ENCODE measurements around the gene C1orf53.

C1orf53 gene

GRCh38 chr1:197907846-197908616 lies 5.6 kb downstream of the C1orf53 start:
- Histone ChIP-seq H3K4me2 (ENCODE audit: low read length) (no peak overlapping the region), H2AFZ (ENCODE audit: low read depth, low read length) (no peak overlapping the region), H3K9ac (ENCODE audit: low read length) (no peak overlapping the region), H3K4me3 (ENCODE audit: low read length) (no peak overlapping the region), H3K27ac (ENCODE audit: low read length) (no peak overlapping the region), H3K36me3 (replicated peaks; ENCODE audit: low read depth, low read length) (no peaks in the 10 kb centered on the region), H4K20me1 (ENCODE audit: insufficient read depth, low read length) (no peaks in the 10 kb centered on the region), H3K4me1 (ENCODE audit: low read length) (peaks cover 6% of the 10 kb centered on the region), H3K27me3 (ENCODE audit: low read depth, low read length) (peaks cover 28% of the 10 kb centered on the region), H3K9me3 (ENCODE audit: insufficient read depth, low read length) (no peaks in the 10 kb centered on the region), H3K79me2 (ENCODE audit: low read length) (no peaks in the 10 kb centered on the region)
- TF ChIP-seq EZH2phosphoT487 (IDR thresholded peaks at IDR 0.05; ENCODE audit: low read depth), result no peak
- TF ChIP-seq, protein P1, sequence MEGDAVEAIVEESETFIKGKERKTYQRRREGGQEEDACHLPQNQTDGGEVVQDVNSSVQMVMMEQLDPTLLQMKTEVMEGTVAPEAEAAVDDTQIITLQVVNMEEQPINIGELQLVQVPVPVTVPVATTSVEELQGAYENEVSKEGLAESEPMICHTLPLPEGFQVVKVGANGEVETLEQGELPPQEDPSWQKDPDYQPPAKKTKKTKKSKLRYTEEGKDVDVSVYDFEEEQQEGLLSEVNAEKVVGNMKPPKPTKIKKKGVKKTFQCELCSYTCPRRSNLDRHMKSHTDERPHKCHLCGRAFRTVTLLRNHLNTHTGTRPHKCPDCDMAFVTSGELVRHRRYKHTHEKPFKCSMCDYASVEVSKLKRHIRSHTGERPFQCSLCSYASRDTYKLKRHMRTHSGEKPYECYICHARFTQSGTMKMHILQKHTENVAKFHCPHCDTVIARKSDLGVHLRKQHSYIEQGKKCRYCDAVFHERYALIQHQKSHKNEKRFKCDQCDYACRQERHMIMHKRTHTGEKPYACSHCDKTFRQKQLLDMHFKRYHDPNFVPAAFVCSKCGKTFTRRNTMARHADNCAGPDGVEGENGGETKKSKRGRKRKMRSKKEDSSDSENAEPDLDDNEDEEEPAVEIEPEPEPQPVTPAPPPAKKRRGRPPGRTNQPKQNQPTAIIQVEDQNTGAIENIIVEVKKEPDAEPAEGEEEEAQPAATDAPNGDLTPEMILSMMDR (IDR thresholded peaks at IDR 0.05; ENCODE audit: low read depth, low read length), result no peak

- Histone ChIP-seq H3K4me1 (ENCODE audit: low read length) (no peaks in the 10 kb centered on the region), H3K4me2 (ENCODE audit: low read length) (no peak overlapping the region), H2AFZ (ENCODE audit: low read depth, low read length) (no peak overlapping the region), H4K20me1 (ENCODE audit: insufficient read depth, low read length) (no peaks in the 10 kb centered on the region), H3K27ac (ENCODE audit: low read length) (no peak overlapping the region), H3K27me3 (ENCODE audit: low read depth, low read length) (peaks cover 28% of the 10 kb centered on the region), H3K79me2 (ENCODE audit: low read length) (no peaks in the 10 kb centered on the region), H3K9ac (ENCODE audit: low read length) (no peak overlapping the region), H3K4me3 (ENCODE audit: low read length) (no peak overlapping the region), H3K36me3 (replicated peaks; ENCODE audit: low read depth, low read length) (no peaks in the 10 kb centered on the region), H3K9me3 (ENCODE audit: insufficient read depth, low read length) (no peaks in the 10 kb centered on the region)
- TF ChIP-seq EZH2phosphoT487 (IDR thresholded peaks at IDR 0.05; ENCODE audit: low read depth), result no peak
- TF ChIP-seq, protein P1 (IDR thresholded peaks at IDR 0.05; ENCODE audit: low read depth, low read length), result no peak
Measured at GRCh38 chr1:197908716-197909220, 6.3 kb downstream of the C1orf53 start.

GRCh38 chr1:197909384-197909783 lies 7.0 kb downstream of the C1orf53 start:
- H3K9me3 ChIP-seq (ENCODE audit: insufficient read depth, low read length), result no peaks in the 10 kb centered on the region
- no peak overlapping the region for H3K9ac ChIP-seq (ENCODE audit: low read length)
- H3K27ac ChIP-seq (ENCODE audit: low read length), result no peak overlapping the region
- no peak overlapping the region for H3K4me3 ChIP-seq (ENCODE audit: low read length)
- no peaks in the 10 kb centered on the region for H3K79me2 ChIP-seq (ENCODE audit: low read length)
- H3K4me1 ChIP-seq (ENCODE audit: low read length), result no peaks in the 10 kb centered on the region
- H3K27me3 ChIP-seq (ENCODE audit: low read depth, low read length), result peaks cover 31% of the 10 kb centered on the region
- H3K4me2 ChIP-seq (ENCODE audit: low read length), result no peak overlapping the region
- H4K20me1 ChIP-seq (ENCODE audit: insufficient read depth, low read length), result no peaks in the 10 kb centered on the region
- no peaks in the 10 kb centered on the region for H3K36me3 ChIP-seq (replicated peaks; ENCODE audit: low read depth, low read length)
- no peak overlapping the region for H2AFZ ChIP-seq (ENCODE audit: low read depth, low read length)
- TF ChIP-seq, protein P1 (IDR thresholded peaks at IDR 0.05; ENCODE audit: low read depth, low read length), result no peak
- no peak for TF ChIP-seq EZH2phosphoT487 (IDR thresholded peaks at IDR 0.05; ENCODE audit: low read depth)

DNA sequence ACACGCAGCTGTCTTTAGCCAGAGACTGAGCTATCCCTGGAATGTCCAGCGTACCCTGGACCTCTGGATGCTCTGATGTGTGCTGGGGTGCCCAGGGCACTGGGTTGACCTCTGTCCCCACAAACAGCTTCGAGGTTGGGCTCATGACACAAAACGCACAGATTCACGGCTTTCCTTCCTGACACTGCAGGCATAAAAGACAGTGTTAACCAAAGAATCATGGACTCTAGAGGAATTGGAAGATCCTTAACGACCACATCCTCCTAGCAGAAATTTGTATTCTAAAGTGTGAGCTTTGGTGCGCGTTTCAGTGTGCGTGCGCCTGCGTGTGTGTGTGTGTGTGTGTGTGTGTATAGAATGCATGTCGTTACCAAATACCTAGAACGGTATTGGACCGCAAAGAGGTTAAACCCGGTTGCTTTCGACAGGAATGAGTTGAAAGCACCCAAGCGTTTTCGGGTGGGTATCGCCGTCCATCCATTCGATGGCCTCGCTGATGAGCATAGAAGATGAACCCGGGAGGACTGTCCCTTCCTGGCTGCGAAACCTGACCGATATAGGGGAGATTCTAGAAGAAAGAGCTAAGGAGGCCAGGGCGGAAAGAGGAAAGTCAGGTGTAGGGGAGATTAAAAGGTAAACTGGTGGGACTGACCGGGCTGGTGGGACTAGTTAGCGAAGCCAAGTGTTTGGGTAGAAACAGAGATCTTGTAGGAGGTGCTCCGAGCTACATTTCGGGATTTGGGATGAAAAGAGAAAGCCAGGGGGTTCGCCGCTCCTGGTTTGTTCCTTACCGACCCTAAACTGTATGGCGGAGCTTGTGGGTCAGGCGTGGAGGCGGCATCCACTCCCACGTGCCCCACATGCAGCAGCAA lies 7.9 kb downstream of the C1orf53 start:
- Histone ChIP-seq H3K27ac (ENCODE audit: low read length) (no peak overlapping the region), H4K20me1 (ENCODE audit: insufficient read depth, low read length) (no peaks in the 10 kb centered on the region), H3K36me3 (replicated peaks; ENCODE audit: low read depth, low read length) (no peaks in the 10 kb centered on the region), H3K9me3 (ENCODE audit: insufficient read depth, low read length) (no peaks in the 10 kb centered on the region), H3K4me3 (ENCODE audit: low read length) (no peak overlapping the region), H3K79me2 (ENCODE audit: low read length) (no peaks in the 10 kb centered on the region), H3K27me3 (ENCODE audit: low read depth, low read length) (peaks cover 37% of the 10 kb centered on the region), H3K4me1 (ENCODE audit: low read length) (no peaks in the 10 kb centered on the region), H2AFZ (ENCODE audit: low read depth, low read length) (no peak overlapping the region), H3K4me2 (ENCODE audit: low read length) (no peak overlapping the region), H3K9ac (ENCODE audit: low read length) (no peak overlapping the region)
- TF ChIP-seq, protein P1 (IDR thresholded peaks at IDR 0.05; ENCODE audit: low read depth, low read length), result no peak
- TF ChIP-seq EZH2phosphoT487 (IDR thresholded peaks at IDR 0.05; ENCODE audit: low read depth), result no peak
